ENCODE measurements around the gene AGTRAP.

DNA sequence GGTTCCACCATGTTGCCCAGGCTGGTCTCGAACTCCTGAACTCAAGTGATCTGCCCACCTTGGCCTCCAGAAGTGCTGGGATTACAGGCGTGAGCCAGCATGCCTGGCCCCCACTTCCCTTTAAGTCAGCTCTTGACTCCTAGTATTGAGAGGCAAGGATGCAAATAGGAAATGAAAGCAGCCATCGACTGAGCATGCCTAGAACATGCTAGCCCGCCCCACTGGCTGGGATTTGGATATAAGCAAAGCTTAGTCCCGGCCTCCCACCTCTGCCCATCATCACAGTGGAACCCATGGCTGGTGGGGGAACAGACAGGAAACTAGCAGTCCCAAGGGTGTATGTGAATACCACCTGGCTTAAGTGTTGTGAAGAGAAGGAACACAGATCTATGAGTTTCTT, 36.5 kb downstream of the AGTRAP start:
- TF ChIP-seq CTCF (IDR thresholded peaks at IDR 0.05), result no peak
- TF ChIP-seq POLR2A (IDR thresholded peaks at IDR 0.05), result no peak
